K562 (cell line): ENCODE data around the gene FHIP1B.

Source experiments
- ADNP ChIP-seq: fragments of 200-800 bp; sonication (Bioruptor generic); IDR thresholded peaks from 2 replicates; pipeline ENCODE4 v1.6.1; 2016; ENCODE audit warnings: missing genetic modification characterization, missing compliant biosample characterization
- CTCF ChIP-seq, 3 experiments: IDR thresholded peaks in 2 of 3; conservative IDR thresholded peaks in 1 of 3; 2 replicates each; pipeline ENCODE4 v1.5.1; 2011 to 2012; ENCODE audit warnings: low read length in 3 of 3, mild to moderate bottlenecking in 3 of 3, control low read depth in 2 of 3, improper control_type of control experiment in 1 of 3, inconsistent platforms in 1 of 3, low read depth in 1 of 3, mixed read lengths in 1 of 3, moderate library complexity in 1 of 3; ENCODE audit not compliant: insufficient read depth in 2 of 3
- NFXL1 ChIP-seq: fragments of 450-650 bp; formaldehyde crosslinking; IDR thresholded peaks from 2 replicates; pipeline ENCODE4 v1.4.0; 2021; ENCODE audit warnings: mild to moderate bottlenecking
- SOX6 ChIP-seq: fragments of 450-650 bp; IDR thresholded peaks from 2 replicates; pipeline ENCODE4 v1.6.1; 2014; ENCODE audit warnings: mild to moderate bottlenecking
- YY1 ChIP-seq, 3 experiments: IDR thresholded peaks; 2 replicates each; pipeline ENCODE4 v1.6.1; 2011; ENCODE audit warnings: low read length in 2 of 3, mild to moderate bottlenecking in 2 of 3, moderate library complexity in 2 of 3, borderline replicate concordance in 1 of 3, control low read depth in 1 of 3, low read depth in 1 of 3; ENCODE audit not compliant: insufficient read depth in 3 of 3, insufficient replicate concordance in 2 of 3, control insufficient read depth in 1 of 3, insufficient read length in 1 of 3; ENCODE audit errors: extremely low read depth in 1 of 3
- ZNF436 ChIP-seq: fragments of 250-450, 450-650 bp; sonication (Bioruptor Pico); formaldehyde crosslinking; IDR thresholded peaks from 2 replicates; pipeline ENCODE4 v1.7.0; 2020; ENCODE audit warnings: mild to moderate bottlenecking
- ZNF584 ChIP-seq: fragments of 200-800 bp; sonication (Bioruptor generic); IDR thresholded peaks from 2 replicates; pipeline ENCODE4 v1.6.1; 2016; ENCODE audit warnings: low read depth, mild to moderate bottlenecking, missing genetic modification characterization, missing compliant biosample characterization
- TF ChIP-seq, protein P1 (sequence below), 2 experiments: fragments of 200-800 bp in 1 of 2; sonication (Bioruptor generic) in 1 of 2; sonication (generic) in 1 of 2; formaldehyde crosslinking in 1 of 2; IDR thresholded peaks in 1 of 2; conservative IDR thresholded peaks in 1 of 2; 2 replicates each; pipeline versions ENCODE4 v1.5.0 to v1.6.1; 2016 to 2020; ENCODE audit warnings: missing compliant biosample characterization in 1 of 2, missing genetic modification characterization in 1 of 2, missing genetic modification reagents in 1 of 2
- TF ChIP-seq, protein P2 (sequence below), 2 experiments: fragments of 450-650 bp; formaldehyde crosslinking in 1 of 2; IDR thresholded peaks; 2 replicates each; pipeline versions ENCODE4 v1.4.0 to v1.6.1; 2014 to 2020; ENCODE audit warnings: mild to moderate bottlenecking in 2 of 2, borderline replicate concordance in 1 of 2, low read depth in 1 of 2
- TF ChIP-seq, protein P3 (sequence below): fragments of 250-450 bp; sonication (Bioruptor Pico); IDR thresholded peaks from 2 replicates; pipeline ENCODE4 v1.5.0; 2021

GRCh38 chr11:6237266-6237665, 2.8 kb upstream of the FHIP1B start:
- no peak for TF ChIP-seq CTCF (IDR thresholded peaks at IDR 0.05 in 2 of 3, conservative IDR thresholded peaks at IDR 0.05 in 1 of 3; ENCODE audit: insufficient read depth in 2 of 3, low read depth in 1 of 3, low read length in 3 of 3)
- TF ChIP-seq, protein P1, sequence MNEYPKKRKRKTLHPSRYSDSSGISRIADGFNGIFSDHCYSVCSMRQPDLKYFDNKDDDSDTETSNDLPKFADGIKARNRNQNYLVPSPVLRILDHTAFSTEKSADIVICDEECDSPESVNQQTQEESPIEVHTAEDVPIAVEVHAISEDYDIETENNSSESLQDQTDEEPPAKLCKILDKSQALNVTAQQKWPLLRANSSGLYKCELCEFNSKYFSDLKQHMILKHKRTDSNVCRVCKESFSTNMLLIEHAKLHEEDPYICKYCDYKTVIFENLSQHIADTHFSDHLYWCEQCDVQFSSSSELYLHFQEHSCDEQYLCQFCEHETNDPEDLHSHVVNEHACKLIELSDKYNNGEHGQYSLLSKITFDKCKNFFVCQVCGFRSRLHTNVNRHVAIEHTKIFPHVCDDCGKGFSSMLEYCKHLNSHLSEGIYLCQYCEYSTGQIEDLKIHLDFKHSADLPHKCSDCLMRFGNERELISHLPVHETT (CRISPR knock-in tag; conservative IDR thresholded peaks at IDR 0.05 in 1 of 2, IDR thresholded peaks at IDR 0.05 in 1 of 2) = no peak
- no peak for TF ChIP-seq ZNF436 (CRISPR knock-in tag)
- no peak for TF ChIP-seq NFXL1 (CRISPR knock-in tag)
- TF ChIP-seq YY1 (IDR thresholded peaks at IDR 0.05; ENCODE audit: borderline replicate concordance in 1 of 3, control insufficient read depth in 1 of 3, extremely low read depth in 1 of 3, insufficient read depth in 3 of 3, insufficient read length in 1 of 3, insufficient replicate concordance in 2 of 3, low read depth in 1 of 3, low read length in 2 of 3) = no peak
- no peak for TF ChIP-seq ZNF584 (CRISPR knock-in tag)
- TF ChIP-seq SOX6 = no peak
- no peak for TF ChIP-seq ADNP (tag)
- TF ChIP-seq, protein P2, sequence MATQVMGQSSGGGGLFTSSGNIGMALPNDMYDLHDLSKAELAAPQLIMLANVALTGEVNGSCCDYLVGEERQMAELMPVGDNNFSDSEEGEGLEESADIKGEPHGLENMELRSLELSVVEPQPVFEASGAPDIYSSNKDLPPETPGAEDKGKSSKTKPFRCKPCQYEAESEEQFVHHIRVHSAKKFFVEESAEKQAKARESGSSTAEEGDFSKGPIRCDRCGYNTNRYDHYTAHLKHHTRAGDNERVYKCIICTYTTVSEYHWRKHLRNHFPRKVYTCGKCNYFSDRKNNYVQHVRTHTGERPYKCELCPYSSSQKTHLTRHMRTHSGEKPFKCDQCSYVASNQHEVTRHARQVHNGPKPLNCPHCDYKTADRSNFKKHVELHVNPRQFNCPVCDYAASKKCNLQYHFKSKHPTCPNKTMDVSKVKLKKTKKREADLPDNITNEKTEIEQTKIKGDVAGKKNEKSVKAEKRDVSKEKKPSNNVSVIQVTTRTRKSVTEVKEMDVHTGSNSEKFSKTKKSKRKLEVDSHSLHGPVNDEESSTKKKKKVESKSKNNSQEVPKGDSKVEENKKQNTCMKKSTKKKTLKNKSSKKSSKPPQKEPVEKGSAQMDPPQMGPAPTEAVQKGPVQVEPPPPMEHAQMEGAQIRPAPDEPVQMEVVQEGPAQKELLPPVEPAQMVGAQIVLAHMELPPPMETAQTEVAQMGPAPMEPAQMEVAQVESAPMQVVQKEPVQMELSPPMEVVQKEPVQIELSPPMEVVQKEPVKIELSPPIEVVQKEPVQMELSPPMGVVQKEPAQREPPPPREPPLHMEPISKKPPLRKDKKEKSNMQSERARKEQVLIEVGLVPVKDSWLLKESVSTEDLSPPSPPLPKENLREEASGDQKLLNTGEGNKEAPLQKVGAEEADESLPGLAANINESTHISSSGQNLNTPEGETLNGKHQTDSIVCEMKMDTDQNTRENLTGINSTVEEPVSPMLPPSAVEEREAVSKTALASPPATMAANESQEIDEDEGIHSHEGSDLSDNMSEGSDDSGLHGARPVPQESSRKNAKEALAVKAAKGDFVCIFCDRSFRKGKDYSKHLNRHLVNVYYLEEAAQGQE (IDR thresholded peaks at IDR 0.05; ENCODE audit: borderline replicate concordance) = no peak
- TF ChIP-seq, protein P2 (CRISPR knock-in tag; IDR thresholded peaks at IDR 0.05; ENCODE audit: low read depth) = no peak
- TF ChIP-seq, protein P3, sequence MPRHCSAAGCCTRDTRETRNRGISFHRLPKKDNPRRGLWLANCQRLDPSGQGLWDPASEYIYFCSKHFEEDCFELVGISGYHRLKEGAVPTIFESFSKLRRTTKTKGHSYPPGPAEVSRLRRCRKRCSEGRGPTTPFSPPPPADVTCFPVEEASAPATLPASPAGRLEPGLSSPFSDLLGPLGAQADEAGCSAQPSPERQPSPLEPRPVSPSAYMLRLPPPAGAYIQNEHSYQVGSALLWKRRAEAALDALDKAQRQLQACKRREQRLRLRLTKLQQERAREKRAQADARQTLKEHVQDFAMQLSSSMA (CRISPR knock-in tag) = no peak
